ENCODE results near the gene SELPLG.
"Not testable (repeated sequence)": the region's sequence is repeated elsewhere in the genome, so short reads cannot be mapped to it uniquely, and the experiment has no call there.

SELPLG gene

DNA sequence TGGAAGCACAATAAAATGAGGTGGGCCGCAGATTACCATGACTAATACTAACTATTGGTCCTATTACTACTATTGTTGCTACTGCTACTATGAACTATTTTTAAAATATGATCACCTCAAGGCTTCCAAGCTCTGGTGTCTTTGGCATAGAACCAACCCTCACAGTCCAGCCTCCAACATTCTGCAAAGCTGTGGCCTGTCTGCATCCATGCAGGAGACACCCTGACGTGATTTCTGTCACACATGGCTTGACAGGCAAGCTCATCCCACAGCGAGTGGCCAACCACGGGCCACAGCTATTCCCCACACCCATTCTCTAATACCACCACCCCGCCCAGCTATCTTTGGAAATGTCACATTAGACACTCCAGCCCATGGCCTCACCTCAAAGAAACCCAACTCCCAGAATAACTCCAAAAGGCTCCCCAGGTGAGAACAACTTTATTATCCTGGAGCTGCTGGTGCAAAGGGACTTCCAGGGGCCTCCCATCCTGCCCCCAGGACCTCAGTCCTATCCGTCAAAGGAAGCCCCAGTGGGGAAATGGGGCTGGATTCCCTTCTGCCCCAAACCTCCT lies 56.9 kb downstream of the SELPLG start:
- FAIRE-seq, result peak; percentile 52
- no peak for TF ChIP-seq SPI1 (IDR thresholded peaks at IDR 0.05; ENCODE audit: low read depth, low read length)
- TF ChIP-seq TAF1 (IDR thresholded peaks at IDR 0.05; ENCODE audit: low read depth, low read length), result no peak
- TF ChIP-seq PAX5 (IDR thresholded peaks at IDR 0.05; ENCODE audit: insufficient read depth, low read length, severe bottlenecking), result no peak
- no peak for TF ChIP-seq POLR2AphosphoS5 (IDR thresholded peaks at IDR 0.05; ENCODE audit: low read depth, low read length)
- no peak for TF ChIP-seq POU2F2 (IDR thresholded peaks at IDR 0.05; ENCODE audit: low read depth, low read length)
- TF ChIP-seq POLR2A (IDR thresholded peaks at IDR 0.05; ENCODE audit: low read depth, low read length), result no peak

GRCh38 chr12:108575199-108575912 lies 58.3 kb downstream of the SELPLG start:
- DNase-seq (ENCODE audit: insufficient read length, low spot score), result no peak
- TF ChIP-seq POLR2AphosphoS5 (IDR thresholded peaks at IDR 0.05; ENCODE audit: low read depth, low read length) (no peak), TAF1 (IDR thresholded peaks at IDR 0.05; ENCODE audit: low read depth, low read length) (no peak), POLR2A (IDR thresholded peaks at IDR 0.05; ENCODE audit: low read depth, low read length) (no peak), POU2F2 (IDR thresholded peaks at IDR 0.05; ENCODE audit: low read depth, low read length) (no peak), SPI1 (IDR thresholded peaks at IDR 0.05; ENCODE audit: low read depth, low read length) (no peak), PAX5 (IDR thresholded peaks at IDR 0.05; ENCODE audit: insufficient read depth, low read length, severe bottlenecking) (no peak)
- FAIRE-seq, result no peak

More for the DNA sequence above, 56.9 kb downstream of the SELPLG start:
- DNase-seq (ENCODE audit: insufficient read length, low spot score), result no peak

GRCh38 chr12:108574276-108574675 lies 59.4 kb downstream of the SELPLG start:
- not testable (repeated sequence) for DNase-seq (ENCODE audit: insufficient read length, low spot score)

DNA sequence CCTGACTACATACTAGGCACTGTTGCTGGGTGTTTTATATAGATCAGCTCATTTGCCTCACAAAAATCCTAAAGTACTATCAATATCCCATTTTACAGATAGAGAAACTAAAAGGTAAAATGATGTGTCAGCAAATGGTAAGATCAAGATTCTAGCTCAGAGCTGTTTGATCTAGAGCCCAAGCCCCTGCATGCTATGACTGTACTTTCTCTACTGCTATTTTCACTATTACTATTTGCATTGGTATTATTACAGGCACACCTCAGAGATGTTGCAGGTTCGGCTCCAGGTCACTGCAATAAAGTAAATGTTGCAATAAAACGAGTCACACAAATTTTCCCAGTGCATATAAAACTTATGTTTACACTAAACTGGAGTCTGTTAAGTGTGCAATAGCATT lies 60.4 kb downstream of the SELPLG start:
- peak; percentile 71 for FAIRE-seq
- DNase-seq (ENCODE audit: insufficient read length, low spot score), result no peak
- TF ChIP-seq POU2F2 (IDR thresholded peaks at IDR 0.05; ENCODE audit: low read depth, low read length) (no peak), PAX5 (IDR thresholded peaks at IDR 0.05; ENCODE audit: insufficient read depth, low read length, severe bottlenecking) (no peak), POLR2AphosphoS5 (IDR thresholded peaks at IDR 0.05; ENCODE audit: low read depth, low read length) (no peak), SPI1 (IDR thresholded peaks at IDR 0.05; ENCODE audit: low read depth, low read length) (no peak), POLR2A (IDR thresholded peaks at IDR 0.05; ENCODE audit: low read depth, low read length) (no peak)

More at GRCh38 chr12:108574276-108574675, 59.4 kb downstream of the SELPLG start:
- not testable (repeated sequence) for FAIRE-seq

GRCh38 chr12:108572166-108572790 lies 61.4 kb downstream of the SELPLG start:
- peak; percentile 94 for FAIRE-seq

More at GRCh38 chr12:108572166-108572790, 61.4 kb downstream of the SELPLG start:
- no peak for TF ChIP-seq PAX5 (IDR thresholded peaks at IDR 0.05; ENCODE audit: insufficient read depth, low read length, severe bottlenecking)
- TF ChIP-seq POLR2A (IDR thresholded peaks at IDR 0.05; ENCODE audit: low read depth, low read length), result 0 out of 2 replicates have a peak, but pooled peaks have one; percentile 31
- 0 out of 2 replicates have a peak, but pooled peaks have one; percentile 15 for TF ChIP-seq TAF1 (IDR thresholded peaks at IDR 0.05; ENCODE audit: low read depth, low read length)
- TF ChIP-seq POU2F2 (IDR thresholded peaks at IDR 0.05; ENCODE audit: low read depth, low read length), result peak; percentile 77; the same call in 1 of the 2 replicates
- no peak for DNase-seq (ENCODE audit: insufficient read length, low spot score)

Measured in GM12891 (cell line).